ENCODE measurements around the gene TTC21B. TPM values are rescaled to one million over a fixed set of nuclear protein-coding genes. Genes with fewer than 3 reads are reported as not detected.
"Not testable (repeated sequence)": the region's sequence is repeated elsewhere in the genome, so short reads cannot be mapped to it uniquely, and the experiment has no call there.

TTC21B gene
- total RNA-seq, 4 donors from 2014 or later: 29.1 to 45.7 (median 32.9) TPM

DNA sequence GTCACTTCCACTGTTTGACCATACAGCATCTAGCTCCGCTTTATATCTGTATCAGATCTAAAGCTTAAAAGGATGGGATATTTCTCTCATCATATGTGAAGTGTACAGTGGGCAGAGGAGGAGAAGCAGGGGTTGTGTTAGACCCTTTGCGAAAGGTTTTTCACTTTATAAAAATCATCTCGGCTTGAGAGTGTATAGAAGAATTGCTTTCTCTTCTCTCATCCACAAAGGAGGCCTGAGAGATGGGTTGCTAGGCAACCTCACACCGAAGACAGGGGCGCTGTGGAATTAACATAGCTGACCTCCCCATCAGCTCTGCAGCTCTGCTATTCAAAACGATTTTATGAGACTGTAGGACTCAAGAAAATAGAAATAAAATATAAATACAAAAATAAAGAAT is 89.3 kb downstream of the TTC21B start:
- TF ChIP-seq, protein P1, sequence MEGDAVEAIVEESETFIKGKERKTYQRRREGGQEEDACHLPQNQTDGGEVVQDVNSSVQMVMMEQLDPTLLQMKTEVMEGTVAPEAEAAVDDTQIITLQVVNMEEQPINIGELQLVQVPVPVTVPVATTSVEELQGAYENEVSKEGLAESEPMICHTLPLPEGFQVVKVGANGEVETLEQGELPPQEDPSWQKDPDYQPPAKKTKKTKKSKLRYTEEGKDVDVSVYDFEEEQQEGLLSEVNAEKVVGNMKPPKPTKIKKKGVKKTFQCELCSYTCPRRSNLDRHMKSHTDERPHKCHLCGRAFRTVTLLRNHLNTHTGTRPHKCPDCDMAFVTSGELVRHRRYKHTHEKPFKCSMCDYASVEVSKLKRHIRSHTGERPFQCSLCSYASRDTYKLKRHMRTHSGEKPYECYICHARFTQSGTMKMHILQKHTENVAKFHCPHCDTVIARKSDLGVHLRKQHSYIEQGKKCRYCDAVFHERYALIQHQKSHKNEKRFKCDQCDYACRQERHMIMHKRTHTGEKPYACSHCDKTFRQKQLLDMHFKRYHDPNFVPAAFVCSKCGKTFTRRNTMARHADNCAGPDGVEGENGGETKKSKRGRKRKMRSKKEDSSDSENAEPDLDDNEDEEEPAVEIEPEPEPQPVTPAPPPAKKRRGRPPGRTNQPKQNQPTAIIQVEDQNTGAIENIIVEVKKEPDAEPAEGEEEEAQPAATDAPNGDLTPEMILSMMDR (IDR thresholded peaks at IDR 0.05): no peak
- TF ChIP-seq POLR2A (IDR thresholded peaks at IDR 0.05): no peak
- Histone ChIP-seq H3K4me3 (replicated peaks in 1 of 3) (no peak overlapping the region), H3K9me3 (no peaks in the 10 kb centered on the region), H3K27ac (no peak overlapping the region), H3K36me3 (no peaks in the 10 kb centered on the region), H3K27me3 (no peaks in the 10 kb centered on the region), H3K4me1 (no peaks in the 10 kb centered on the region)
- WGBS, 2 donors: 75 to 77% methylated on average over 6 of the region's 6 CpGs
- intact Hi-C loops (cut with DNase I): no loop called here
- no peak for DNase-seq

DNA sequence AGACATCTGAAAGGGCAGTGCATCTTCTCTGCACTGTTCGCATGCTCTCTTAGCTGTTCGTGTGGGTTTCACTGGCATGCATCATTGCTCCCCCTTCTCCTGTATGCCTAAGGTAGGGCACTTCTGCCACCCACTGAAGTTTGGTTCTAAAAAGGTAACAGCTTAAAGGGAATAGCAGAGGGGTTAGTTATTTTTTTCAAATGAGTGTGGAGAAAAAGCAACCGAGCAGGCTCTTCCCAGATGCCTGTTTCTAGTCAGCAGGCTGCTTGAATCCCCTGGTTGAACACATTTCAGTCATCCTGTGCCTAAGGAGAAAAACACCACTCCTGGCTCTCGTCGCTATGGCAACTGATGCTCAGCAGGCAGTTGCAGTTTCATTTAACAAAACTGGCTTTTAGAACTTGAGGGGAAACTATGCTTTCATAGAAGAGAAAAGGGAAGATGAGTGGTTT is 89.7 kb downstream of the TTC21B start:
- WGBS, 2 donors: 62 to 67% methylated on average over 5 of the region's 5 CpGs
- no peak for DNase-seq
- TF ChIP-seq POLR2A (IDR thresholded peaks at IDR 0.05): no peak
- TF ChIP-seq, protein P1 (IDR thresholded peaks at IDR 0.05): no peak
- intact Hi-C loops (cut with DNase I): no loop called here
- Histone ChIP-seq H3K27me3 (no peaks in the 10 kb centered on the region), H3K27ac (no peak overlapping the region), H3K36me3 (no peaks in the 10 kb centered on the region), H3K9me3 (no peaks in the 10 kb centered on the region), H3K4me1 (no peaks in the 10 kb centered on the region), H3K4me3 (replicated peaks in 1 of 3) (no peak overlapping the region)

DNA sequence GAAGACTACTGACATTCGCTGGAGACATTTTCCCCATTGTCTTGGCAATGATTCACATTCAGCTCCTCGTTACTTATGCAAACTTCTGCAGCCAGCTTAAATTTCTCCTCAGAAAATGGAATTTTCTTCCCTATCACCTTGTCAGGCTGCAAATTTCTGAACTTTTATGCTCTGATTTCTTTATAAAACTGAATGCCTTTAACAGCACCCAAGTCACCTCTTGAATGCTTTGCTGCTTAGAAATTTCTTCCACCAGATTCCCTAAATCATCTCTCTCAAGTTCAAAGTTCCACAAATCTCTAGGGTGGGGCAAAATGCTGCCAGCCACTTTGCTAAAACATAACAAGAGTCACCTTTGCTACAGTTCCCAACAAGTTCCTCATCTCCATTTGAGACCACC is 92.5 kb downstream of the TTC21B start:
- WGBS, 2 donors: 94 to 95% methylated on average over 2 of the region's 2 CpGs
- DNase-seq; H3K27me3 ChIP-seq; H3K27ac ChIP-seq; intact Hi-C loops (cut with DNase I); H3K4me3 ChIP-seq (replicated peaks in 1 of 3); H3K9me3 ChIP-seq; H3K36me3 ChIP-seq; H3K4me1 ChIP-seq: not testable (repeated sequence)

DNA sequence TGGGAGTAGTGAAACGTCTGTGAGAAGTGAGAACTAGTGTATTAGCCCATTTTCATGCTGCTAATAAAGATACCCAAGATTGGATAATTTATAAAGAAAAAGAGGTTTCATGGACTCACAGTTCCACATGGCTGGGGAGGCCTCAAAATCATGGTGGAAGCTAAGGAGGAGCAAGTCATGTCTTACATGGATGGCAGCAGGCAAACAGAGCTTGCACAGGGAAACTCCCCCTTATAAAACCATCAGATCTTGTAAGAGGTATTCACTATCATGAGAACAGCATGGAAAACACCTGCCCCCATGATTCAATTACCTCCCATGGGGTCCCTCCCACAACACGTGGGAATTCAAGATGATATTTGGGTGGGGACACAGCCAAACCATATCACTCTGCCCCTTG is 93.9 kb downstream of the TTC21B start:
- intact Hi-C loops (cut with DNase I); H3K9me3 ChIP-seq; DNase-seq; H3K4me1 ChIP-seq; H3K27ac ChIP-seq; H3K36me3 ChIP-seq; H3K4me3 ChIP-seq (replicated peaks in 1 of 3); H3K27me3 ChIP-seq: not testable (repeated sequence)
- WGBS, 2 donors: 93 to 97% methylated on average over 2 of the region's 2 CpGs

DNA sequence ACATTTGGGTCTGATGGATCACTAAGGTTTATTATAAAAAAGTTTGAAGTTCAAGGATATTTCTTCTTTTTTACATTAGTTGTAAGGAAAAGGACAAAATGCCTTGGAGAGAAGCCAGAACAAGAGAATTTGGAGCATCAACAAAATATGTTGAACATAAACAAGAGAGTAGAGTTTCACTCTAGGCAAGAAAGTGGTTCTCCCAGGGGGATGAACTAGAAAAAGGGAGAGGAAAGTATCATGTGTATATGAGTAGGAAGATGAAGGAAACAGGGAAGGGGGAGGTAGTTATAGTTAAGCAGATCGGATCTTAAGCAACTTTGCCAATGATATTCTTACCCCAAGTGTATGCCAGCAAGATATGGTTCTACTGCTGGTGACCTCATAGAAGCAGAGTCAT is 95.7 kb downstream of the TTC21B start:
- H3K4me1 ChIP-seq: no peaks in the 10 kb centered on the region
- H3K27ac ChIP-seq: no peak overlapping the region
- WGBS, 2 donors: 71 to 88% methylated on average over 1 of the region's 1 CpG
- no peak for DNase-seq
- no peak for TF ChIP-seq POLR2A (IDR thresholded peaks at IDR 0.05)
- TF ChIP-seq, protein P1 (IDR thresholded peaks at IDR 0.05): no peak
- H3K27me3 ChIP-seq: no peaks in the 10 kb centered on the region
- H3K4me3 ChIP-seq (replicated peaks in 1 of 3): no peak overlapping the region
- intact Hi-C loops (cut with DNase I): no loop called here
- no peaks in the 10 kb centered on the region for H3K9me3 ChIP-seq
- H3K36me3 ChIP-seq: no peaks in the 10 kb centered on the region

DNA sequence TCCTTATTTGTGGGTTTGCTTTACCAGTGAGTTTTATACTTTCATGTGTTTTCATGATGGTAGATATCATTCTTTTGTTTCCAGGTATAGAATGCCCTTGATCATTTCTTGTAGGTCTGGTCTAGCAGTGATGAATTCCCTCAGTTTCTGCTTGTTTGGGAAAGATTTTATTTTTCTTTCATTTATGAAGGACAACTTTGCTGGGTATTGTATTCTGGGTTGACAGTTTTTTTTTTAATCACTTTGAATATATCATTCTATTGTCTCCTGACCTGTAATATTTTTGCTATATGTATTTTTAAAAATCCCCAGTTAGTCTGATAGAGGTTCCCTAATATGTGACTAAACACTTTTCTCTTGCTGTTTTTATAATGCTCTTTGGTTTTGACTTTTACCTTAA is 101.2 kb downstream of the TTC21B start:
- H3K4me1 ChIP-seq: no peaks in the 10 kb centered on the region
- intact Hi-C loops (cut with DNase I): no loop called here
- no peak for TF ChIP-seq POLR2A (IDR thresholded peaks at IDR 0.05)
- TF ChIP-seq, protein P1 (IDR thresholded peaks at IDR 0.05): no peak
- H3K27me3 ChIP-seq: no peaks in the 10 kb centered on the region
- H3K9me3 ChIP-seq: no peaks in the 10 kb centered on the region
- H3K36me3 ChIP-seq: no peaks in the 10 kb centered on the region
- H3K27ac ChIP-seq: no peak overlapping the region
- H3K4me3 ChIP-seq (replicated peaks in 1 of 3): no peak overlapping the region
- no peak for DNase-seq

Measured in thyroid gland (tissue), 4 donors.